GM19467 (cell line): ENCODE measurements around the gene GABRA5.

Source experiments
- ATAC-seq: cut with Tn5 transposase; IDR thresholded peaks from one replicate; pipeline ENCODE4 v1.9.1; 2021; ENCODE audit warnings: mild to moderate bottlenecking, moderate library complexity; ENCODE audit not compliant: unreplicated experiment

GABRA5 gene

DNA sequence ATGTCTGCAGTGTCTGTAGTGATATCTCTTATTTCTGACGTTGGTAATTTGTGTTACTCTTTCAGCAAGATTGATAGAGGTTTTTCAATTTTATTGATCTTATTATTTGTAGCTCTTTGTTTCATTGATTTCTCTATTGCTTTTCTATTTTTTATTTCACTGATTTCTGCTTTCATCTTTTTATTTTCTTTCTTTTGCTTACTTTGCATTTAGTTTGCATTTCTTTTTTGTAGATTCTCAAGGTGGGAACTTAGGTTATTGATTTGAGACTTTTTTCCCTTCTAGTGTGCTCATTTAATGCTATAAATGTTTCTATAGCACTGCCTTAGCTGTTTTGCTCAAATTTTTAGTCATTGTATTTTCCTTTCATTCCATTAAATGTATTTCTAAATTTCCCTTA is 54.6 kb downstream of the GABRA5 start:
- ATAC-seq, result no peak

DNA sequence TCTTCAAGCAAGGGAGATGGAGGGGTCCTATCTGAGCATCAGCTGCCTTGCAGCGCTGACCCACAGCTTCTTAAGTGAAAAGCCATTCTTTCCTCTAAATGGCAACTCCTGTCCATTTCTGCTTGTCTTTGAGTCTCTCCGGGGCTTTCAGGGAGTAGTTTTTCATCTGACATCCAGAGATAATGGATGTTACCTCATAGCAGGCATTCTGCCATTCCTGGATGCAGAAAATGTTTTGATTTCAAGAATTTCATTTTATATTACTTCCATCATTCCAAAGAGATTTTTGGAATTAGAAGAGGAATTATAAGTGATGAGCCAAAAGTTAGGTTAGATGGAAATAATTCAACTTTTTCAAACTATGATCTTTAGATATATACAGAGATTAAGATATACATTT is 59.2 kb downstream of the GABRA5 start:
- no peak for ATAC-seq

DNA sequence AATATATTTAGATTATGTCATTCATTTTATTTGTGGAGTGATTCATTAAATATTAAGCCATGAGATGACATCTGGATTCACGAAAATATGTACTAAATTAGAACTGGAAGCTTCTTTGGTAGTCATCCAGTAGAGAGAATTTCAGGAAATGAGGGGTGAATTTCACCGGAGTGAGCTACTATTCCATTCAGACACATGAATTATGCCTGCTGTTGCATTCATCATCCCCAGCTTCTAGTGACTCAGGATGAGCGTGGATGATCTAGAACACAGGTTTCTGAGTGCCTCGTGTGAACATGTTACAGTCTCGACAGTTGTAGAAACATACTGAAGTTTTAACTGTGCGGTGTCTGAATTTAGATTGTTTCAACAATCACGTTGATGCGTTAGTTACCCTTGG is 61.2 kb downstream of the GABRA5 start:
- no peak for ATAC-seq

DNA sequence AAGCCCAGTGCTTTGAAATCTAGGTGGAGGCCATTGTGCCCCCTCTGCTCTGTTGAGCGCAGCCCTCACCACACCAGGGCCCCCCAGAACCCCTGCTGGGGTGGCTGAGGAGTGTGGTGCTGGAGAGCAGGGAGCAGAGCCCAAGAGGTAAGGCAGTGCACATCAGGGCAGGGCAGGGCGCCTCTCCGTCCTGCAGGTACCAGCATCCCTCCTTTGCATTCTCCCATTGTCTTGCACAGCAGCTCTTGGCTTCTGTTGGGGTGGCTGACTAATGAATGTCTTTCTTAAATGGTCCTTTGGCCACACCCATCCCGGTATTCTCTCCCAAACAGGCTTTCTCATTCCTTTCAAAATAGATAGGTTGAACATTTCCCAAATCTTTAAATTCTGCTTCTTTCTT is 62.7 kb downstream of the GABRA5 start:
- ATAC-seq, result no peak

DNA sequence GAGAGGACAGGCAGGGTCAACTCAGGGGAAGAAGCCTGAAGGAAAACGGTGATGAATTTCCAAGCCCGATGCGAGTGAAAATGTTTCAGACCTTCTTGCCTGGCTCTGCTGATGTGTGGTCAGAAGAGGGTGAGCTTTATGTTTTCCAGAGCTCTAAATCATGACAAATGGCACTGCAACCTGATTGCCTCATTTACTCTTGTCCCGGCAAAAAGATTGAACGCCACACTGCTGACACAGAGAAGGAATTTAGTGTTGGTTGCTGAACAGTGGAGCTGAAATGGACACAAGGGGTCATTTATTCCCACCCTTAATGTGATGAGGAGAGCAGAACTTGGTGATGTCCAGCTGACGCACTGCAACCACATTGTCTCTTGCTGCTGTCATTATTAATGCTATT is 68.0 kb downstream of the GABRA5 start:
- no peak for ATAC-seq

DNA sequence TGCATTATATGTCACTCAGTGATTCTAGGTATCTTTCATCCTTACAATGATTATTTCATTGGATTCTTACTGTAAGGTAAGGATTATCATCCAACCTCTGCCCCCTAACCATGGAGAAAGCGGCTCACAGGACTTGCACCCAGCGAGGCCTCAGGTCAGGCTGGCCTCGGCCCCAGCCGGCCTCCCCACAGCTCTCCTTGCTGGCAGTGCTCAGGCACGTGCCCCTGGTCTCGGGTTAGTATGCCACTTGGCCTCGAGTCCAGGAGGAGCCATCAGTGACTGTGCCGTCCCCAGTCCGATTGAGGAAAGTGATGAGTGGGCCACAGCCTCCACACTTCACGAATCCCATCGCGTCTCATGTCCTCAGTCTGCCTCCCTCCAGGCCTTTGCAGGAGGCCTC is 68.5 kb downstream of the GABRA5 start:
- no peak for ATAC-seq

DNA sequence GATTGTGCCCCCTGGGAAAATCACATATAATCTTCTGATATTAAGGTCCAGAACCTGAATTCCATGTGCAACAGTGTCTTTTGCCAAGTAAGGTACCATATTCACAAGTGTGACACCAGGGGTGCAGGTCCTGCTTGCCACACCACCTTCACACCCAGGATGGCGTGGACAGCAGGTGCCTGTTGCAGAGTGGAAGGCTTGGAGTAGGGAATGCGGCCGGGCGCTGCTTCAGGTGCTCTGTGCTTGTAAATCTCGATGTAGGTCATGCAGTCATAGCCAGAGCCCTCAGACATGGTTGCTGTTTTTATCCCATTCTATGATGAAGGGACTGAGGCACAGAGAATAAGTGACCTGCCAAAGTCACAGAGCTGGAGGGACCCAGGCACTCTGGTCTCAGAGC is 69.6 kb downstream of the GABRA5 start:
- no peak for ATAC-seq

DNA sequence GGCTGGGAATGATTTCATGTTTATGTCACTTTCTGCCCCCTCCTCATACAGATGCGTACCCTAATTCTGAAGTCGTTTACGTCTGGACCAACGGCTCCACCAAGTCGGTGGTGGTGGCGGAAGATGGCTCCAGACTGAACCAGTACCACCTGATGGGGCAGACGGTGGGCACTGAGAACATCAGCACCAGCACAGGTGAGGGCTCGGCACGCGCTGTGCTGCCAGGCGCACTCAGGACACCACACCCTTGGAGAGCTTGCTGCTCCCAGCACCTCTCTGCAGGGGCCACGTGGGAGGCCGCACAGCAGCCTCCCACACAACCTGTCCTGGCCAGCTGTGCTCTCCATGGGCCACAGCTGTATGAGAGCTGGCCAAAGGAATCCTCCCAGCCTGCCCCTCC is 70.3 kb downstream of the GABRA5 start:
- no peak for ATAC-seq

DNA sequence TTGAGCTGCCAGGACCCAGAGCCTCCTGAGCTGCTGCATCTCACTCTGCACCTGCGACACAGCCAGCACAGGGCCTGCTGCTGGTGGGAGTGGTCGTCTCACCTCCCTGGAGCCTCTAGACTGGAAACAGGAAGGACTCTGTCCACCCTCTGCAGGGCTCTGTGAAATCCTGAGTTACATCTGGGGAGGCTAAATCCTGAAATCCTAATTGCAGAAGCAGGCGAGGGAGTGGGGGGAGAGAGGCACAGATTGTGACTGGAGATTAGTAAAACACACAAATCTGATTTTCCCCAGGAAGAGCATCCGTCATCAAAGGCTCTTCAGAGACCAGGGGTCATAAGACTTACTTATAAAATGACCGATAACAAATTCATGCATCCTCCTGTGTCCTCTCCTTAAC is 72.5 kb downstream of the GABRA5 start:
- no peak for ATAC-seq

DNA sequence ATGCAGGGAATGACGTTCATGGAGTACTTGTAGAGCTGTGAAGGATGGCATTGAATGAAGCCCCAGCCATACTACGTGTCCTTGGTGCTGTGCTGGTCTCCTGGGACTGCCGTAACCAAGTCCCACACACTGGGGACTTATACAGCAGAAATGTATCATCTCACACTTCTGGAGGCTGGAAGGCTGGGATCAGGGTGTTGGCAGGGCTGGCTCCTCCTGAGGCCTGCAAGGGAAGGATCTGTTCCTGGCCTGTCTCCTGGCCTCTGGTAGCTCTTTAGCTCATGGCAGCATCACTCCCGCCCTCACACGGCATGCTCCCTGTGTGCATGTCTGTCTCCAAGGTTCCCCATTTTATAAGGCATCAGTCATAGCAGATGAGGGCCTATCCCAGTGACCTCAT is 74.6 kb downstream of the GABRA5 start:
- ATAC-seq, result no peak

DNA sequence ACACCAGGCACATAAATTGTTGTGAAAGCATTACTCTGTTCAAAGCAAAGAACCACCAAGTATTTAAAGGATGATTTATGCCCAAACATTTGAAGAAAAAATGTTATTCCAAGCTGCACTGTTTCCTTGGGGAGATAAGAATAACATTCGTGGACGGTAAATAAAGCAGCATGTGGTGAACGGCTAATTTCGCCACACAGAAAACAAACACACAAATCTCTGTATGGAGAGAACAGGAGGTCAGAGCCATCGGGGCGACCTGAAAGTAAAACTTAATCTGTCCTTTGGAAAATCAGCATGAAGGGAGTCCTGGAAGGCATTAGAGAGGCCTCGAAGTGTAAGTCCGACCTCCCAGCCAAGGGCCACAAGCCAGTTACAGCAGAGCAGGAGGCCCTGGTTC is 77.0 kb downstream of the GABRA5 start:
- no peak for ATAC-seq

DNA sequence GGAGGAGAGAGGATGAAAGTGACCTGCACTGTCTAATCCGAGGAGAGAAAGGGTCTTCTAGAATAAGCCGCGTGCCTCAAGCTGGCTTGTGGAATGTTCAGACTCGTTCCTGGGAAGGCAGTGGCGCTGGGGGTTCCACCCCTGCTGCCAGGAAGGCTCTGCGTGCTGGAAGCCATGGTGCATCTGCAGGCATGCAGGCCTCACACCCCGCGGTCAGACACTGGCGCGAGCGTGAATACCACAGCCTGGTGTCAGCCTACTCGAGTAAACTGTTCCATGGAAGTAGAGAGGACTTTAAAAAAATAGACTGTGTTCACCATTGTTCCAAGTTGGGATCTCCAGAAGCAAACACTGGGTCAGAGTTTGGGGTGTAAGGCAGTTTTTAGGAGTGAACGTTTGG is 78.2 kb downstream of the GABRA5 start:
- no peak for ATAC-seq

DNA sequence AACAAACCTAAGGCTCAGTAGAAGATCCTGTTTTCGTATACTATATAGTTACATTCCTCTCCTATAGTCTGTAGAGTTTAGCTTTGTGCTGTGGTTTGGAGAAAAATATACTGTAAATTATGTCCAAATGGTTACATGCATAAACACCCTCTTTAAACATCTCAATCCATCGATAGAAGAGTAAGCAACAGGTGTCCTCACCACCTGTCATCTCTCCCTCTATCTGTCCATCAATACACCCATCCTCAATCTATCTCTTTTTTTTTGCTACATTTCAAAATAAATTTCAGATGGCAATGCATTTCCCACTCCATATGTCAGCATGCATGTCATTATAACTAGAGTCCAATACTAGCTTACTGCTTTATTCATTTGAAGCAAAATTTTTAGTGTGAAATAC is 83.1 kb downstream of the GABRA5 start:
- no peak for ATAC-seq

DNA sequence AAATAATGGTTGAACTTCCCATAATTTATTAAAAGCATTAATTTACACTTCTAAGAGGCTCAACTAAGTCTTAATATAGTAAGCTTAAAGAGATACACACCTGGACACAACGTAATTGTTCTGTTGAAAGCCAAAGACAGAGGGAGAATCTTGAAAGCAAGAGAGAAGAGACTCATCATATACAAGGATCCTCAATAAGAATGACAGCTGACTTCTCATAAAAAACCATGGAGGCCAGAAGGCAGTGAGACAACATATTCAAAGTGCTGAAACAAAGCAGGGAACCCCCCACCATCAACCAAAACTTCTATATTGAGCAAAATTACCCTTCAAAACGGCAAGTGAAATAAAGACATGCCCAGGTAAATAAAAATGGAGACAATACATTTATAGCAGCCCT is 87.5 kb downstream of the GABRA5 start:
- no peak for ATAC-seq

DNA sequence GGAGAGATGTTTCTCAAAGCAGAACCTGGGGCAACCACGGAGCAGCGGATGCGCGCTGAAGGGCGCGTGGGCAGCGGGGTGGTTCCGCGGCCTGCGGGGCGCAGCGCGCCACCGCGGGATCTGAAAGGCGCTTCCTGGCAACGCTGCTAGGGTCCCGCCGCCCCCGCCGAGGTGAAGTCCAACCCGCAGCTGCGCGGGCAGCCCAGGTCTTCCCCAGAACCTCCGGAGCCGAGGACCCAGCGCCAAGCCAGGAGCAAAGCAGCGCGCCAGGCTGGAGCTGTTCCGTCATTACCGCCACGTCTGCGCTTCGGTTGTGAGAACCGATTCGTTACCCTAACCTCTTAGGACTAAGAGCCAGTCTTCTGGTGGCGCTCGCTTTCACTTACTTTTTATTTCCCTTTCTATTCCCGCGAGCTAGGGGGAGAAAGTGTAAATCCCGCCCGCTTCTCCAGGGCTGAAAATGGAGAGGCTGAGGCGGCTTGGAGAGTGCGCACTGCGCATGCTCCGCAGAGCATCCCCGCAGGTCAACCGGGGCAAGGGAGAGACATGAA is 100.9 kb downstream of the GABRA5 start:
- ATAC-seq, result no peak

DNA sequence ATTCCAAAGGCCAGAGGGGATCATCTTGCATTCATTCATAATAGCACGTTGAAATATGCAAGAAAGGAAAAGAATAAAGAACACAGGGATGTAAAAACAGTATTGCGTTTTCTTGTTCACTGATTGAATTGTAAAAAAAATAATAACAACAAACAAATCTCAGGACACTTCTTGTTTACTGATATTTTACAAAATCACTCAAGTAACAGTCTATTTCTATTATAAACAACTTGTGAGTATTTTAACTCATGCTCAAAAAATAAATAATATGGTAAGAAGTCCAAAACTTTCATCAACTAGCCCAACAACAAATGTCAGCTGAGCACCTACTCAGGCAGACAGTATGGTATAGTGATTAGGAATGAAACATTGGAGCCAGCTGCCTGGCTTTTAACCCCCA is 101.9 kb downstream of the GABRA5 start:
- no peak for ATAC-seq

DNA sequence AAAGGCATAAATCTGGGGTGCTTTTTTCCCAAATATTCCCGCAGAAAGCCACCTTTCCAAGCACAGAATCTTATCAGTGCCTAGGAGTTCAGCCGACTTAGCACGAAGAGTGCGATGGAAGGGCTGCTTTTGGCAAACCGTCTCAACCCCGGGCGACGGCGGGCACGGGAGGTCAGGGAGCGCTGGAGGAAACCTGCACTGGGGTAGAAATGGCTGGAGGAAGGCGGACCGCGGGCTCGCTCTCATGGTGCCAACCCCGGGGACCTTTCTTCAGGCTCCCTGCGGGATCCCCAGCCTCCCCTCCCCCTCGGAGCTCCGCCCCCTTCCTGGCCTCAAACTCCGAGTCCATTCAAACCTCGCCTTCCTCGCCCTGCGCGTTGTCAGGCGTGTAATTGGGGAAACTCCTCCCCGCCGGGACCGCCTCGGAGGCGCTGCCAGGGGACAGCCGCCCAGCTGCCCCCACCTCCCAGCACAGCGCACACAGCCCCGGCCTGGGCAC is 103.9 kb downstream of the GABRA5 start, which contains the start of gene GABRG3:
GABRG3 (plus strand) TSS at position 470 of the 499 bp plus-strand sequence.
- no peak for ATAC-seq

DNA sequence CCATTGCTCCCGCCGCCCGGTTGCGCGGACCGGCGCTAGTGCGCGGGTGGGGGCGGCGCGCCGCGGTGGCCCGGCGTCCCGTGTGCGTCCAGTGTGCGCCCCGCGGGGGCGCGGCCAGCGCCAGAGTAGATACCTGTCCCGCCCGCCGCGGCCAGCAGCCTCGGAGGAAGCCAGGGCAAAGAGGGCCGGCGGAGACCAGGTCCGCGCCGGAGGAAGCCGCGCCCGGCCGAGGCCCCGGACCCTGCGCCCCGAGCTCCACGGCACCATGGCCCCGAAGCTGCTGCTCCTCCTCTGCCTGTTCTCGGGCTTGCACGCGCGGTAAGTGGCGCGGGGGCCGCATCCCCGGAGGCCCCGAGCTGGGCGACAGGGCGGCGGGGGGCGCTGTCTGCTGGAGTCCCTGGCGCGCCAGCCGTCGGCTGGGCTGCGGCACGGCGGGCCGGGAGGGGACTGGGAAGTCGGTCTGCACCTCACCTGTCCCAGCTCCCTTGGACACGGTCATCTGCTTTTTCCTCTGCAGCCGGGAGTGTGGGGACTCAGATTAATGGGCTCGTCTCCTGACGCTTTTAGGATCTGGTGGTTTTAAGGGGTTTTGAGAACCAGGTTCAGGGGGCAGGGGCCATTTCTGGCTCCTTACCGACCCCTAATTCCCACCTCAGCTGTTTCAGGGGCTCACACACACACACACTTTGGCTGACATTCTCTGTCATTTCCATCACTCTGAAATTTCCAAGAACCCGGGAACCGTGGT is 104.6 kb downstream of the GABRA5 start:
- ATAC-seq, result no peak

DNA sequence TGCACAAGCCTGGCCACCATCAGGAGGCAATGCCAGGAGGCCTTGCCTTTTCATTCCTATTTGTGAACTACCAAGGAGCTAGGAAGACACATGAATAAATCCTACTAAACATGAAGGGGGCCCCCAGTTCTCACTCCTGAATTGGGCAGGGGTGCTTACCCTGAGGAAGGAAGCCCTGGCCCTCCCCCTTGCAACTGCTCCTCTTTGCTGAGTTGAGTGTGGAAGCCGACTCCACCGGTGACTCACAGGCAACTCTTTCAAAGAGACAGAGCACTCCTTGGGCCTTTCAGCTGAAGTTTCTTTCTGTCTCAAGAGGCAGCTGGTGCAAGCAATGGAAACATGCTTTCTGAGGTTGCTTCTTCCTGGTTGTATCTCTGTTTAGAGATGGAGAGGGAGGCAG is 105.8 kb downstream of the GABRA5 start:
- no peak for ATAC-seq

DNA sequence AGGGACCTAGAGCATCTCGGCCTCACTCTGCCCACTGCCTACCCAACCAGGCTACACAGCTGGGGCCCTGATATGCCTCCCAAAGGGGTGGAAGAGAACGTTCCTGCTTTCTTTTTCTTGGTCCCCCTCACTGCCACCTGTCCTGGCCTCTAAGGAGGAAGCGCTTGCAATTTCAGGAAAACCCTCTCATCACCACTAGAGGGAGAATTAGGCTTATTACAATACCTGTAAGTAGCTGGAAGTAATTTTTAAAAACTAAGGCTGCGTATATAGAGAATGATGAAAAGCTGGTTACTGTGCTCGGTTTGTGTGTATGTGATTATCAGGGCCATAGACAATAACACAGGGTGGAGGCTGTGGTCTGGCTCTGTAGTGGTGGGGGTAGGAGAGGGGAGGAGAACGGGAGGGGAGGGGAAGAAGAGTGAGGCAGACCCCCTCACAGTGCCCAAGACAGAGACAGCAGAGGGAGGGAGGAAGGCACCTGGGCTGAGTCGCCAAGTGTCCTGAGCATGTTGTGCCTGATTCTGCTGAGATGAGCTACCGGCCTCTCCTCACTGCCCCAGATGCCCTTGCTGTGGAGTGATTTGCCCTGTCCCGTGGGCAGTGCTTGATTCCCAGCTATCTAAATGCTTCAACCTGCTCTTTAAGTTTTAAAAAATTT is 107.4 kb downstream of the GABRA5 start:
- no peak for ATAC-seq

DNA sequence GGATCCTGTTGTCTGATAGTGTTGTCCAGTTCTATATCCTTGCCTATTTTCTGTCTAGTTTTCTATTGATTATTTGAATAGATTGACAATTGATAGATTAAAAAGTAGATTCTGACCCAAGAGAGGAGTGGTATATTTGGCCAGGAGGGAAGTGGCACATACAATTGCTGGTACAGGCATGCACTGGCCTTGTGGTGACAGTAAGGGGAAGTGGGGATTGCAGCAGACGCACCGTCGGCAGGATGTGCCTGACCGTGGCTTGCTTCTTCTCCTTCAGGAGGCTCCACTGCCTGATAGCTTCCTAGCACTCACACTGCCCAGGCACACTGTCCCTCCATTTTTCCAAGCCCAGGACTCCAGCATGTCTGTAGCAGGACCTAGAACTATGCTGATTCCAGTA is 114.6 kb downstream of the GABRA5 start:
- ATAC-seq, result no peak

DNA sequence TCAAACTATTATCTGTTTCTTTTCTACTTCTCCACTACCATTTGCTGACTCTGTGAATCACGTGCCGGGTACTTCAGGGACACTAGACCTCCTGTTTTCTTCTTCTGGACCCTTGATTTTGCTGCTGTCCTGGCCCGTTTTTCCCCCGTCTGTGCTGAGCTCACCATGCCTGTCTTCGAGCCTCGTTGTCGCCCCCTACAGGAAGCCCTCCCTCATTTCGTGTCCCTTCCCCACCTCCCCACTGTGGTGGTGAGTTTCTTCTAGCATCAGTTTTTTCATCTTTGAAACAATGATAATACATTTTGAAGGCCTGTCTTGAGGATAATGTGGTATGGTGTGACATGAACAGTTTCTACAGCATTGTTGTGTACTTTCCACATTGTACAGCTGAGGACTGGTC is 117.0 kb downstream of the GABRA5 start:
- ATAC-seq, result no peak
